ENCODE measurements around the gene TMEM234. TPM values are rescaled to one million over a fixed set of nuclear protein-coding genes. Genes with fewer than 3 reads are reported as not detected.

Gene TMEM234
- total and polyA plus RNA-seq, 2 of the 8 experiments (the other 6 are each of a cell fraction or from before 2014, with no cell fraction given), result 8.7 to 8.9 TPM

- 2% methylated on average over 20 of the region's 20 CpGs; no CpG with 5 or more reads in 1 of the 2 experiments for WGBS, 2 experiments (ENCODE audit: extremely low coverage in 1 of 2, insufficient coverage in 1 of 2, insufficient read length in 1 of 2, insufficient replicate concordance in 2 of 2, low coverage in 1 of 2, low lambda C conversion rate in 2 of 2, missing lambda C conversion rate in 1 of 2)
- no peak for FAIRE-seq
- H4K20me1 ChIP-seq (replicated peaks in 1 of 2; ENCODE audit: control insufficient read depth in 1 of 2, insufficient read depth in 2 of 2, low read length in 2 of 2), result no peaks in the 10 kb centered on the region
- no peak for DNase-seq (ENCODE audit: low read depth in 1 of 2, low spot score in 2 of 2)
- H3K36me3 ChIP-seq (ENCODE audit: control insufficient read depth in 2 of 4, insufficient read depth in 4 of 4, low read length in 3 of 4), result peaks cover 0 to under 1% (median under 1%) of the 10 kb centered on the region in 4 experiments; a peak in 4 of 8 replicates
- peaks cover 16% of the 10 kb centered on the region for H3K23me2 ChIP-seq (ENCODE audit: low read depth, low read length)
- H4K5ac ChIP-seq (ENCODE audit: insufficient read length, low read depth, low read length), result peak overlapping the region; percentile 66
- TF ChIP-seq CTCF (IDR thresholded peaks at IDR 0.05; ENCODE audit: control extremely low read depth in 1 of 3, insufficient read depth in 1 of 3, low read depth in 1 of 3, low read length in 3 of 3) (0 out of 4 replicates have a peak, but pooled peaks of 1 of the 3 experiments have one; percentile 1), GABPA (IDR thresholded peaks at IDR 0.05; ENCODE audit: borderline replicate concordance, insufficient read depth, low read length) (0 out of 2 replicates have a peak, but pooled peaks have one; percentile 17), PHF8 (conservative IDR thresholded peaks at IDR 0.05; ENCODE audit: low read depth, low read length) (0 out of 2 replicates have a peak, but pooled peaks have one; percentile 33), USF2 (IDR thresholded peaks at IDR 0.05; ENCODE audit: low read length) (no peak), NRF1 (IDR thresholded peaks at IDR 0.05; ENCODE audit: low read depth, low read length) (no peak)
- peak overlapping the region; percentile 94 for H4K91ac ChIP-seq (replicated peaks; ENCODE audit: insufficient read length, low read length)
- peaks cover 0 to 7% (median 3%) of the 10 kb centered on the region in 4 experiments; a peak in 3 of 7 replicates for H3K4me1 ChIP-seq (replicated peaks in 1 of 4; ENCODE audit: control insufficient read depth in 3 of 4, insufficient read depth in 4 of 4, low read length in 3 of 4)
- peak overlapping the region; percentile 96 for H2BK5ac ChIP-seq (ENCODE audit: low read depth, low read length)
- no peak overlapping the region; the same call in 1 of the 2 replicates for H2AK5ac ChIP-seq (ENCODE audit: low read depth, low read length)
- peak overlapping the region; percentile 88; the same call in 1 of the 2 replicates for H2BK15ac ChIP-seq (ENCODE audit: low read length)
- peak overlapping the region; percentile 63 to 79 (median 68) for H3K9ac ChIP-seq (replicated peaks in 1 of 4; ENCODE audit: extremely low read depth in 1 of 4, low read depth in 3 of 4, low read length in 3 of 4)
- H3K23ac ChIP-seq (ENCODE audit: insufficient read length), result no peak overlapping the region
- H2BK20ac ChIP-seq (ENCODE audit: low read length), result no peak overlapping the region
- H2BK12ac ChIP-seq (ENCODE audit: low read depth, low read length), result peak overlapping the region; percentile 95; the same call in 1 of the 2 replicates
- H3K18ac ChIP-seq (ENCODE audit: extremely low read depth, low read length), result peak overlapping the region; percentile 99
- no peaks in the 10 kb centered on the region for H3K9me3 ChIP-seq (ENCODE audit: insufficient read depth in 2 of 2, low read depth in 1 of 2, low read length in 1 of 2)
- peak overlapping the region; percentile 87 for H4K8ac ChIP-seq (ENCODE audit: extremely low read depth, insufficient read depth, low read length)
- H3K4ac ChIP-seq (replicated peaks; ENCODE audit: insufficient read length, low read depth, low read length), result no peak overlapping the region
- peak overlapping the region; percentile 55 for H3K27ac ChIP-seq (ENCODE audit: low read depth, low read length)
- H3K79me1 ChIP-seq (ENCODE audit: low read depth, low read length), result no peaks in the 10 kb centered on the region
- peak overlapping the region; percentile 84 to 92 for H3K4me2 ChIP-seq (ENCODE audit: insufficient read depth in 1 of 2, low read depth in 2 of 2, low read length in 2 of 2)
- H3K79me2 ChIP-seq (ENCODE audit: control insufficient read depth in 1 of 2, insufficient read depth in 2 of 2, low read length in 2 of 2), result no peaks in the 10 kb centered on the region
- H2AFZ ChIP-seq (ENCODE audit: low read length), result peak overlapping the region; percentile 62; the same call in 1 of the 2 replicates
- H3K56ac ChIP-seq (replicated peaks; ENCODE audit: insufficient read length, low read depth, low read length), result peak overlapping the region; percentile 5
- H3K4me3 ChIP-seq (ENCODE audit: extremely low read depth in 1 of 4, insufficient read depth in 2 of 4, low read depth in 3 of 4, low read length in 4 of 4), result peak overlapping the region; percentile 65 to 91 (median 68)
- CTCF ChIA-PET (ENCODE audit: partially characterized antibody), result interaction anchor here (0.8 to 7.3 kb wide), 17 partner anchors 7 to 93 kb away, joined by 3 to 70 read pairs (median 4); partner anchors contain the start of genes FAM167B, IQCC and LCK
- no peak overlapping the region for H2BK120ac ChIP-seq (replicated peaks; ENCODE audit: low read depth, low read length)
- POLR2A ChIA-PET (ENCODE audit: partially characterized antibody), result interaction anchor here (0.7 to 9.1 kb wide), 31 partner anchors 11 to 296 kb away, joined by 3 to 73 read pairs (median 5); partner anchors contain the start of genes BSDC1, CCDC28B, EIF3I and IQCC
- H3K14ac ChIP-seq (ENCODE audit: insufficient read length), result no peak overlapping the region
- H3K27me3 ChIP-seq (replicated peaks in 1 of 4; ENCODE audit: control insufficient read depth in 3 of 4, extremely low read depth in 1 of 4, insufficient read depth in 3 of 4, low read length in 3 of 4), result no peaks in the 10 kb centered on the region; a peak in 1 of 7 replicates
These were observed 17.6 kb upstream of the TMEM234 start for GRCh38 chr1:32239790-32240139.

All from H1 (cell line).